GM18526 (cell line): ENCODE measurements around the gene CCDC92.

Source experiments
- POLR2A ChIP-seq: IDR thresholded peaks from 3 replicates; pipeline ENCODE4 v1.6.1; 2011; ENCODE audit not compliant: insufficient read length; ENCODE audit errors: extremely low read depth

Gene CCDC92

GRCh38 chr12:123971770-123972456 lies 718 bp downstream of the CCDC92 start:
- no peak for TF ChIP-seq POLR2A

- TF ChIP-seq POLR2A, result no peak
Measured at GRCh38 chr12:123971449-123971769, 1.2 kb downstream of the CCDC92 start.

- no peak for TF ChIP-seq POLR2A
Measured at GRCh38 chr12:123967121-123967586, 5.5 kb downstream of the CCDC92 start.

- TF ChIP-seq POLR2A, result no peak
Measured at GRCh38 chr12:123966596-123966995, 6.0 kb downstream of the CCDC92 start.

- no peak for TF ChIP-seq POLR2A
Measured at GRCh38 chr12:123965382-123965781, 7.2 kb downstream of the CCDC92 start.

- no peak for TF ChIP-seq POLR2A
Measured at GRCh38 chr12:123963821-123964220, 8.8 kb downstream of the CCDC92 start.

- TF ChIP-seq POLR2A, result no peak
Measured at GRCh38 chr12:123962513-123962912, 10.1 kb downstream of the CCDC92 start.

GRCh38 chr12:123961585-123962345 lies 10.9 kb downstream of the CCDC92 start:
- no peak for TF ChIP-seq POLR2A

GRCh38 chr12:123960856-123961255 lies 11.8 kb downstream of the CCDC92 start:
- no peak for TF ChIP-seq POLR2A

- no peak for TF ChIP-seq POLR2A
Measured at GRCh38 chr12:123960029-123960735, 12.4 kb downstream of the CCDC92 start.

- TF ChIP-seq POLR2A, result no peak
Measured at GRCh38 chr12:123958876-123959275, 13.8 kb downstream of the CCDC92 start.

GRCh38 chr12:123958462-123958861 lies 14.2 kb downstream of the CCDC92 start:
- no peak for TF ChIP-seq POLR2A

GRCh38 chr12:123957196-123957595 lies 15.4 kb downstream of the CCDC92 start:
- TF ChIP-seq POLR2A, result no peak

- no peak for TF ChIP-seq POLR2A
Measured at GRCh38 chr12:123956249-123956648, 16.4 kb downstream of the CCDC92 start.

GRCh38 chr12:123954647-123955350 lies 17.8 kb downstream of the CCDC92 start:
- TF ChIP-seq POLR2A, result no peak
